SU-DHL-6 (cell line): Measurements from ENCODE around the gene BRD3OS.

Experiments used
- CTCF ChIP-seq: fragments of 200-600 bp; sonication (generic); IDR thresholded peaks from one replicate; pipeline ENCODE4 v1.5.1; 2017; ENCODE audit warnings: antibody characterized with exemption, mild to moderate bottlenecking, low read length, moderate library complexity; ENCODE audit not compliant: insufficient read depth, poor library complexity, severe bottlenecking
- EZH2phosphoT487 ChIP-seq: fragments of 200-600 bp; sonication (generic), shearing (Covaris generic); conservative IDR thresholded peaks from 2 replicates; pipeline ENCODE4 v1.6.1; 2018; ENCODE audit warnings: mild to moderate bottlenecking, antibody characterized with exemption, low read length, moderate library complexity, mixed read lengths

- no peak for TF ChIP-seq CTCF
- no peak for TF ChIP-seq EZH2phosphoT487
Observed at GRCh38 chr9:134045841-134046544, 20.7 kb downstream of the BRD3OS start.
